ENCODE data around the gene ALG14.
A peak's percentile ranks its signal among the peaks of the same experiment; 100 is the strongest.
"Not testable (repeated sequence)": the region's sequence is repeated elsewhere in the genome, so short reads cannot be mapped to it uniquely, and the experiment has no call there.

Gene ALG14

GRCh38 chr1:95041491-95042165, 31.1 kb downstream of the ALG14 start:
- peak; percentile 69 for DNase-seq (ENCODE audit: low spot score)

DNA sequence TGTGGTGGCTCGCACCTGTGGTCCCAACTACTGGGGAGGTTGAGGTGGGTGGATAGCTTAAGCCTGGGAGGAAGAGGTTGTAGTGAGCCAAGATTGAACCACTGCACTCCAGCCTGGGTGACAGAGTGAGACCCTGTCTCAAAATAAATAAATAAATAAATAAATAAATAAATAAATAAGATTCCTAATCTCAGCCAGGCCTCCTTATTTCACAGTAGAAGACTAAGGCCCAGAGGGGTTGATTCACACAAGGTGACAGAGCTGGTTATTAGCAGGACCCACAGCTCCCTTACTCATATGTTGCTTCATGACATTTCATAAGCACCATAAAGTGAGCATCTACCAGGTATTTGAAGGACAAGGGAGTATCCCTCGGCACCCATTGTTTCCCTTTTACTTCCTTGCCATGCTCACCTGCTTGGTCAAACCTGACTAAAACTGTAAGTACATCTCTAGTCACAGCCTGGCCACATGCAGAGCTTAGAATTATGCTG, 32.7 kb downstream of the ALG14 start:
- DNase-seq (ENCODE audit: low spot score): no peak

- DNase-seq (ENCODE audit: low spot score): no peak
Measured at GRCh38 chr1:95039360-95040031, 33.3 kb downstream of the ALG14 start.

DNA sequence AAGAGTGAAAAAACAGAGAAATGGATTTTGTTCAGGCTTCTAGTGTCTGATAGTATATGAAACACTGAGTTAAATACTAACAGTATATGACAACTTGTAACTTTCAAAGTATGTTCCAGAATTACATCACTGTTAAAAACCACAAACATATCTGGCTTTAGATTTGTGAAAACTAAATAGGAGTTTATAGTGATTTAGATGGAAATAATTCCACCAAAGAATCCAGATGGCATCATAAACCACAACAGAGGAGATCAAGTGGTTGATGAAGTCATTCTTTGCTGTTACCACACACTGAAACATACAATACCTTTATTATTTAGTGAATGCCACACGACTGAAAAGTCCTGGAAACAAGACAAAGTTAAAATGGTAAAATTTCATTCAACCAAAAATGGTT, 37.2 kb downstream of the ALG14 start:
- DNase-seq (ENCODE audit: low spot score): no peak

GRCh38 chr1:95034506-95034905, 38.2 kb downstream of the ALG14 start:
- no peak for DNase-seq (ENCODE audit: low spot score)

GRCh38 chr1:95033843-95034242, 38.9 kb downstream of the ALG14 start:
- no peak for DNase-seq (ENCODE audit: low spot score)

- no peak for DNase-seq (ENCODE audit: low spot score)
Measured at GRCh38 chr1:95029532-95029931, 43.2 kb downstream of the ALG14 start.

DNA sequence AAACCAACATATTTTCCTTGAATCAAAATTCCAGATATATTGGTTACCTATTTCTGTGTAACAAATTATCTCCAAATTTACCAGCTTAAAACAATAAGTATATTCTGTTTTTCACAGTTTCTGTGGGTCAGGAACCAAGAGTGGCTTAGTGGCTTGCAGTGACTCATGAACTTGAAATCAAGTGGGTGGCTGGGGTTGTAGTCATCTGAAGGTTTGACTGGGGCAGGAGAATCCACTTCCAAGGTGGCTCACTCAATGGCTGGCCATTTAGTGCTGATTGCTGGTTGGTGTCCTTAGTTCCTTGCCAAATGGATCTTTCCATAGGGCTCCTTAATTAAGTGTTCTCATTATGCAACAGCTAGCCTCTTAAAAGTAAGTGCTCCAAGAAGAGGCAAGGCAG, 43.8 kb downstream of the ALG14 start:
- no peak for DNase-seq (ENCODE audit: low spot score)

GRCh38 chr1:95027046-95027445, 45.7 kb downstream of the ALG14 start:
- no peak for DNase-seq (ENCODE audit: low spot score)

DNA sequence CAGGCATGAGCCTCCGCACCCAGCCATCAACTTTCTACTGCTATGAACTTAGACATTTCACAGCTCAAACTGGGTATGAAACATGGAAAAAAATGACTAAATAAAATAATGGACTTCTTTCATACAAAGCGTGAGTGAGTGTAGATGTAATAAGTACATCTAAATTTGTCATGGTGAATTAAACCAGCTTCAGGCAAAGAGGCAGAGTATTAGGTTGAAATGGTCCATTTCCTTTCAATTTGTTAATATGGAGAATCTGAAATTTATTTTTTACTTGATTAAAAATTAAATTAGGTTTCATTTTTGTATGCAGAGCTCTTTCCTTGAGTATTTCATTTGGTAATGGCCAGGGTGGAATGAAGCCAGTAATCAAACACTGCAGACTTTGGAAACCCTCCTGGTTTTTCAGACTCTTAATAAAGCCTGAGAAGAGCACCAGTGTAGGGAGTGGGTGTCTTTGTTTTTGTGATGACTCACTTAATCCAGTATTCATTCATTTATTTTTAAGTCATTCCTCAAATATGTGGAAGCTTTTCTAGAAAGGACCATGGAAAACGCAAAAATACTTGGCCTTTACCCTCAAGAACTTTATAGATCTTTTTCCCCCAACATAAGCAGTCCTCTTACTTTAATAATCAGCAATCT, 49.2 kb downstream of the ALG14 start:
- DNase-seq (ENCODE audit: low spot score): no peak

DNA sequence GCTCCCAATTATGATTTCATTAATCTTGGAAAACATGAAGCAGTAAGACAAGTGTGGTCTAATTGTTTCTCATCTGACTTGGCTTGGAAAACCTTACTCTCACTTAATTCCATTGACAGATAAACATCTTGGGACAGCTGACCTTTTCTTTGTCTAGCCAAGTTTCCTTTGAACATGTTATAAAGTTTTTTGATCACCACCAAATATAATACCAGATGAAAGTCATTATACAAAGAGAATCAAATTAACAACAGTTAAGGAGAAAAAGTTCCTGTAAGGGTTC, 50.2 kb downstream of the ALG14 start:
- DNase-seq (ENCODE audit: low spot score): no peak

- no peak for DNase-seq (ENCODE audit: low spot score)
Measured at GRCh38 chr1:95021805-95022643, 50.7 kb downstream of the ALG14 start.

DNA sequence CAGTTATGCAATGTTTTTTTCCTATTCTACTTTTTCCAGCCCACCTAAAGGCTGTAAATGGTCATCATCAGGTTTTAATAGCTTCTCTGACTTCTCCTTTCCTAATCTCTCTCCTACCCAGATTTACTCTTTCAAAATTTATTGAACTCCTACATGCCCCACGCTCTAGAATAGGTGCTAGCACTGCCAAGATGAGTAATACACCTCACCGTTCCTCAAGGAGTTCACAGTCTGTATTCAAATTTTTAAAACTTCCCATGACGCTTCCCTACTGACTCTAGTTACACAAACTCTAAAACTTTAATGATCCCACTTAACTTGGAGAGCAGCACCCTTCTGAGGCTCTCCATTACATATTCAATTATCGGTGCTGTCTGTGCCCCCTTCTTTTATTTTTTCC, 51.6 kb downstream of the ALG14 start:
- no peak for DNase-seq (ENCODE audit: low spot score)

DNA sequence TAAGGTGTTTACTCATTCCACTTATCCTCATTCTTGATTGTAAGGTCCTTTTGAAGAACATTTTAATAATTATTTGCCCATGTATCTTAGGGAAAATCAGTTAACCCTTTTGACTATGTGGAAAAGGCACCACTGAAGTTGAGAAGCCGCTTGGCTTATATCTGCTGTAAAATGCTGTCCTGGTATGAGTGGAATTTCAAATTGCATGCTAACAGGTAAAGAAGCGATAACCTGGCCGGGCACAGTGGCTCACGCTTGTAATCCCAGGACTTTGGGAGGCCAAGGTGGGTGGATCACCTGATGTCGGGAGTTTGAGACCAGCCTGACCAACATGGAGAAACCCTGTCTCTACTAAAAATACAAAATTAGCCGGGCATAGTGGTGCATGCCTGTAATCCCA, 53.3 kb downstream of the ALG14 start:
- DNase-seq (ENCODE audit: low spot score): not testable (repeated sequence)

GRCh38 chr1:95018602-95019369, 54.0 kb downstream of the ALG14 start:
- DNase-seq (ENCODE audit: low spot score): no peak

DNA sequence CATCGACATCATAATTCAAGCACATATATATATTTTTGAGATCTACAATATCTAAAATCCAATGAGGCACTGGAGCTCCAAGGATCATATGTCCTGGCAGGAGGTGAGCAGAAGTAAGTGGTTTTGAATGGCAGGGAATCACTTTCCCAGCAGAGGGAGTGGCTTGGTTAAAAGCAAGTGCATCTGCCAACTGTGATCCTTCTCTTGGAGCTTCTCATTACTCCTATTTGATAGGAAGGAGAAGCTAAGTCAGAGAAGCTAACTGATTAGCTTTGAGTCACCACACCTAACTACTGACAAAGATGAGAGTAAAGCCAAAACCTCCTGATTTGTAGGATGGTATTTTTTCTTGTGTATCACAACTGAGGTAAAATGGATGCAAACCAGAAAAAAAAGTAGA, 55.0 kb downstream of the ALG14 start:
- no peak for DNase-seq (ENCODE audit: low spot score)

DNA sequence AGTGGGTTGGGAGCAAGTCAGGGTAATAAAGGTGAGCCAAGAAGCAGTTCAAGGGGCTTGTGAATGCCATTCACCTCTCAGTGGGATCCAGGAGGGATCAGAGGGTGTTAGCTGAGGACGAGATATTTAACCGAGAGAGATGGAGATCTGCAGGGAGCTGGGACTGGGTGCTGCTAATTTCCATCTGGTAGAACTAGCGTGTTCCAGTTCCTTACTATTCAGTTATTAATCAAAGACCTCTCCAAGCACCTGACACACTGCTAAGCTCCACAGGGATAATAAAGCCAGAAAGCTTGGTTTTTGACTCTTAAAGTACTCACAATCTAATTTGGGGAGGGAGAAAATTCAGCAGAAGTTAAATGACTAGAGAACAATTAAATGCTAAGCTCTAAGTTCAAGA, 57.7 kb downstream of the ALG14 start:
- DNase-seq (ENCODE audit: low spot score): no peak

DNA sequence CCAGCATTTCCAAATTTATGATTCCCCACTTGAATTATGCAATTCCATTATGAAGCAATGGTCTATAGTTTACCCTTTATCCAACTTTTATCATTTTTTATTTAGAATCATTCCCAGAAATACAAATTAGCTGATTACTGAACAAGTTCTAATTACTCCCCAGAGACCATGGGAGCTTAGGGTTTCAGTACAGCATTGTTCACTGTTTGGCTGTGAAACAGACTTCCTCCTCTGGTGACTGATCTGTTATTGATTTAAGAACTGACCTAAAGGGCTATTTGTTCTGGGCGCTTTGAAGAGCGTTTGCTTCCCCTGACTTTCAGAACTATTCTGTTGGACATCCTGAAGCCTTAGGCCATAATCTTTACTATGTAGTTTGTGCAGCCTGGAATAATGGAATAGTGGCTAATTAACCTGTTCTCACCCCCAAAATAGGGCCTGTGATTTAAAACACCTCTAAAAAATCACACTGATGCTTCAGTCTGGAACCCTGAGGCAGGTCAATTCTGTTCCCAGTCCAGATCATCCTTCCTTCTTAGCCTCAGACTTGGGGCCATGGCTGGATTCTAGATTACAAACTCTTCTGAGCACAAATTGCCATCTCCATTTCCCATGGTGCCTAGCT, 58.7 kb downstream of the ALG14 start:
- no peak for DNase-seq (ENCODE audit: low spot score)

- no peak for DNase-seq (ENCODE audit: low spot score)
Measured at GRCh38 chr1:95012389-95012788, 60.4 kb downstream of the ALG14 start.

DNA sequence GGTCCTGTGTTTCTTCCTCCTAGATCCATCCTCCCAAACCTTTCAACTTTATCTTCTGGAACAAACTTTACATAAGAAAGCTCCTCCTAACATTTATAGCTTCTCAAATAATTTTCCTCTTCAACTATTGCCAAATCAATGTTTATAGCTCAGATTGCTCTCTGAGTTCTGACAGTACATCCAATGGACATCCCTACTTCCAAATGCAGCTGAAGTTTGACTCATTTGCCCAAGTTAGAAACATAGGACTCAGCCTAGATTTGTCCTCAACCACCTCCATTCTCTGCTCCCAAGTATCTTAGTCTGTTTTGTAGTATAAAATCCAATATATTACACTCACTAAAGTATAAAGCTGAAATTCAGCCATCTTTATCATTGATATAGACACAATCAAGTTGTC, 62.6 kb downstream of the ALG14 start:
- DNase-seq (ENCODE audit: low spot score): no peak

DNA sequence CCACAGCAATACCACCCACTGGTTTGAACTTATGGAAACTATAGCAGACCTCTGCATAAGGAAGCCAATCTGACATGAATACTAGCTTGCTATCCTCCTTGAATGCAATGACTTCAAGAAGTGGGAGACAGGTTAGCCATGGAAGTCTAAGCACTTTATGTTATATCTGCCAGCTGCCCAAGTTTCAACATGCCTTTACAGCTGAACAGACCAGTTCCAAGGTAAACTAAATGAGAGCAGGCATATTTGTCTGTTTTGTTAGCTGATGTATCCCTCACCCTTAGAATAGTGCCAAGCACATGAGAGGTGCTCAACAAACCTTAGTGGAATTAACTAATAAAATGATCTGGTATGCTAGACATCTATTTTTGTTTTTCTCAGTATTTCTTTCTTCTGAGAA, 65.1 kb downstream of the ALG14 start:
- DNase-seq (ENCODE audit: low spot score): no peak
